Endothelial cell of umbilical vein (primary cell): Measurements from ENCODE around the gene POU6F2. TPM values are rescaled to one million over a fixed set of nuclear protein-coding genes. Genes with fewer than 3 reads are reported as not detected.

Experiments
- BruUV-seq: library from RNA; stranded (reverse); fragments of 400-500 nt; replicated peaks from 2 replicates; lab custom pipeline; 2021; lab: Mats Ljungman, UMichigan
- CTCF ChIA-PET: fragments of 300-600, 350-600 bp; sonication (Branson Sonifier 250); formaldehyde crosslinking; loops from one replicate; lab custom pipeline; 2021; ENCODE audit warnings: antibody characterized with exemption, inconsistent platforms; lab: Charles Lee
- POLR2A ChIA-PET: fragments of 300-600, 350-600 bp; sonication (Branson Sonifier 250); formaldehyde crosslinking; loops from one replicate; lab custom pipeline; 2021; ENCODE audit warnings: antibody characterized with exemption, inconsistent platforms; lab: Charles Lee
- DNase-seq: peaks from one replicate; pipeline ENCODE4 v3.0.0-alpha.2; 2011; ENCODE audit warnings: low read depth, low spot score
- FAIRE-seq: peaks from 2 replicates; lab custom pipeline; 2011; peaks lifted over from hg19 to GRCh38; lab: Jason Lieb, UNC
- H2AFZ ChIP-seq: 2 replicates; pipeline ENCODE4 v1.6.0; 2012; ENCODE audit warnings: low read depth, low read length, control low read depth, inconsistent platforms
- H3K27ac ChIP-seq: 2 replicates; pipeline ENCODE4 v1.5.1; 2011; ENCODE audit warnings: low read depth, mild to moderate bottlenecking, control low read depth, low read length, moderate library complexity; ENCODE audit not compliant: insufficient read depth
- H3K27me3 ChIP-seq, 2 experiments: 2 replicates each; pipeline versions ENCODE4 v1.6.0 to v1.6.1; 2011; ENCODE audit warnings: low read length in 2 of 2, mixed read lengths in 1 of 2; ENCODE audit not compliant: control insufficient read depth in 2 of 2, insufficient read depth in 2 of 2
- H3K36me3 ChIP-seq, 2 experiments: 2 replicates in 1 of 2; 3 replicates in 1 of 2; pipeline ENCODE4 v1.5.1; 2011; ENCODE audit warnings: low read length in 2 of 2, mild to moderate bottlenecking in 1 of 2, moderate library complexity in 1 of 2; ENCODE audit not compliant: control insufficient read depth in 2 of 2, insufficient read depth in 2 of 2; ENCODE audit errors: extremely low read depth in 1 of 2
- H3K4me1 ChIP-seq: 3 replicates; pipeline ENCODE4 v1.5.1; 2011; ENCODE audit warnings: mild to moderate bottlenecking, low read length; ENCODE audit not compliant: control insufficient read depth, insufficient read depth; ENCODE audit errors: extremely low read depth
- H3K4me2 ChIP-seq: 2 replicates; pipeline ENCODE4 v1.6.1; 2011; ENCODE audit warnings: low read length, control low read depth, mixed read lengths; ENCODE audit not compliant: insufficient read depth
- H3K4me3 ChIP-seq, 3 experiments: fragments of 200-600 bp in 1 of 3; sonication (generic), shearing (Covaris generic) in 1 of 3; replicated peaks in 1 of 3; 2 replicates each; pipeline ENCODE4 v1.5.1; 2011 to 2016; ENCODE audit warnings: control low read depth in 3 of 3, low read length in 3 of 3, mild to moderate bottlenecking in 2 of 3, inconsistent platforms in 1 of 3, low read depth in 1 of 3, moderate library complexity in 1 of 3; ENCODE audit not compliant: insufficient read depth in 1 of 3
- H3K79me2 ChIP-seq: 2 replicates; pipeline ENCODE4 v1.6.0; 2012; ENCODE audit warnings: low read length, inconsistent platforms; ENCODE audit not compliant: control insufficient read depth, insufficient read depth
- H3K9ac ChIP-seq: replicated peaks from 2 replicates; pipeline ENCODE3; 2011; ENCODE audit warnings: low read length, control low read depth; ENCODE audit not compliant: insufficient read depth; ENCODE audit errors: extremely low read depth
- H3K9me1 ChIP-seq: replicated peaks from 3 replicates; pipeline ENCODE4 v1.6.0; 2011; ENCODE audit warnings: mild to moderate bottlenecking, low read length; ENCODE audit not compliant: control insufficient read depth, insufficient read depth; ENCODE audit errors: extremely low read depth
- H3K9me3 ChIP-seq: replicated peaks from 2 replicates; pipeline ENCODE4 v1.5.1; 2012; ENCODE audit warnings: low read length, inconsistent platforms; ENCODE audit not compliant: control insufficient read depth, insufficient read depth
- H4K20me1 ChIP-seq: replicated peaks from 2 replicates; pipeline ENCODE3; 2011; ENCODE audit warnings: mild to moderate bottlenecking, low read length; ENCODE audit not compliant: control insufficient read depth, insufficient read depth; ENCODE audit errors: extremely low read depth
- EZH2 ChIP-seq: IDR thresholded peaks from 2 replicates; pipeline ENCODE4 v1.6.1; 2012; ENCODE audit warnings: borderline replicate concordance, low read depth, mild to moderate bottlenecking, moderate library complexity, low read length, inconsistent platforms; ENCODE audit not compliant: severe bottlenecking
- FOS ChIP-seq: IDR thresholded peaks from 2 replicates; pipeline ENCODE4 v1.6.1; 2011; ENCODE audit warnings: mild to moderate bottlenecking, low read length, moderate library complexity, borderline replicate concordance; ENCODE audit not compliant: insufficient read depth
- GATA2 ChIP-seq: IDR thresholded peaks from 2 replicates; pipeline ENCODE4 v1.7.0; 2011; ENCODE audit warnings: low read depth, mild to moderate bottlenecking, moderate library complexity, mixed read lengths, low read length; ENCODE audit not compliant: insufficient read length, insufficient read depth
- JUN ChIP-seq: IDR thresholded peaks from 2 replicates; pipeline ENCODE4 v1.6.1; 2011; ENCODE audit warnings: borderline replicate concordance, low read depth; ENCODE audit not compliant: insufficient read length, insufficient read depth
- MAX ChIP-seq: IDR thresholded peaks from 2 replicates; pipeline ENCODE4 v1.6.1; 2011; ENCODE audit not compliant: insufficient read depth, insufficient read length
- MYC ChIP-seq: IDR thresholded peaks from one replicate; pipeline ENCODE4 v1.6.1; 2011; ENCODE audit warnings: mild to moderate bottlenecking, low read depth, low read length
- POLR2A ChIP-seq: IDR thresholded peaks from 2 replicates; pipeline ENCODE4 v1.6.1; 2012; ENCODE audit warnings: low read depth, mild to moderate bottlenecking, control low read depth, low read length
- POLR2AphosphoS5 ChIP-seq: IDR thresholded peaks from 2 replicates; pipeline ENCODE4 v1.6.1; 2012; ENCODE audit warnings: low read depth, mild to moderate bottlenecking, control low read depth, low read length, moderate library complexity; ENCODE audit not compliant: insufficient read depth
- dilution Hi-C: fragments of 300-500 bp; cut with MboI; formaldehyde crosslinking; loops from one replicate; pipeline ENCODE4 v1.15.0; 2019; ENCODE audit warnings: low sequenced_read_pairs; ENCODE audit not compliant: extremely low pct_ligation_motif_present
- intact Hi-C: fragments of 100-400 bp; cut with micrococcal nuclease; formaldehyde crosslinking; loops from one replicate; pipeline ENCODE4 v1.10.0; 2022
- polyA plus RNA-seq, 4 experiments: library from polyadenylated mRNA; depleted of rRNA in 3 of 4; stranded (reverse) in 3 of 4; unstranded in 1 of 4; fragments of >200 nt; gene quantifications; 2 replicates each; pipeline versions ENCODE4 v1.2.1 to v1.2.3, GENCODE V29; 2011 to 2012; ENCODE audit warnings: missing spikeins in 1 of 4
- total RNA-seq: library from RNA; stranded (reverse); gene quantifications from 2 replicates; pipeline ENCODE4 v1.2.3, GENCODE V29; 2021
- TF ChIP-seq, protein P1 (sequence below), 2 donors: IDR thresholded peaks; 1 replicate in 1 of 2; 2 replicates in 1 of 2; pipeline ENCODE4 v1.5.1; 2011; ENCODE audit warnings: low read length in 2 of 2, mild to moderate bottlenecking in 2 of 2, moderate library complexity in 2 of 2, control low read depth in 1 of 2, inconsistent platforms in 1 of 2, low read depth in 1 of 2; ENCODE audit not compliant: insufficient read depth in 1 of 2; ENCODE audit errors: extremely low read depth in 1 of 2

Gene POU6F2
- total and polyA plus RNA-seq, 2 donors (not counting 3 experiments of a cell fraction or from before 2014, with no cell fraction given): 0.29 TPM; not detected in 1

GRCh38 chr7:39145935-39146334 lies 168.2 kb downstream of the POU6F2 start:
- no peaks in the 10 kb centered on the region for H3K4me1 ChIP-seq
- H4K20me1 ChIP-seq: no peaks in the 10 kb centered on the region
- H3K9me3 ChIP-seq: no peaks in the 10 kb centered on the region
- DNase-seq (no peak), FAIRE-seq (no peak)
- no peak overlapping the region for H3K4me2 ChIP-seq
- dilution Hi-C loops: no loop called here
- TF ChIP-seq MAX: no peak
- TF ChIP-seq JUN: no peak
- no peak for TF ChIP-seq FOS
- TF ChIP-seq, protein P1, sequence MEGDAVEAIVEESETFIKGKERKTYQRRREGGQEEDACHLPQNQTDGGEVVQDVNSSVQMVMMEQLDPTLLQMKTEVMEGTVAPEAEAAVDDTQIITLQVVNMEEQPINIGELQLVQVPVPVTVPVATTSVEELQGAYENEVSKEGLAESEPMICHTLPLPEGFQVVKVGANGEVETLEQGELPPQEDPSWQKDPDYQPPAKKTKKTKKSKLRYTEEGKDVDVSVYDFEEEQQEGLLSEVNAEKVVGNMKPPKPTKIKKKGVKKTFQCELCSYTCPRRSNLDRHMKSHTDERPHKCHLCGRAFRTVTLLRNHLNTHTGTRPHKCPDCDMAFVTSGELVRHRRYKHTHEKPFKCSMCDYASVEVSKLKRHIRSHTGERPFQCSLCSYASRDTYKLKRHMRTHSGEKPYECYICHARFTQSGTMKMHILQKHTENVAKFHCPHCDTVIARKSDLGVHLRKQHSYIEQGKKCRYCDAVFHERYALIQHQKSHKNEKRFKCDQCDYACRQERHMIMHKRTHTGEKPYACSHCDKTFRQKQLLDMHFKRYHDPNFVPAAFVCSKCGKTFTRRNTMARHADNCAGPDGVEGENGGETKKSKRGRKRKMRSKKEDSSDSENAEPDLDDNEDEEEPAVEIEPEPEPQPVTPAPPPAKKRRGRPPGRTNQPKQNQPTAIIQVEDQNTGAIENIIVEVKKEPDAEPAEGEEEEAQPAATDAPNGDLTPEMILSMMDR (IDR thresholded peaks at IDR 0.05; ENCODE audit: extremely low read depth in 1 of 2, insufficient read depth in 1 of 2, low read depth in 1 of 2, low read length in 2 of 2): no peak
- no peak for TF ChIP-seq MYC
- no peak for TF ChIP-seq GATA2
- no peak for TF ChIP-seq POLR2AphosphoS5
- no peak for TF ChIP-seq EZH2
- TF ChIP-seq POLR2A: no peak
- H3K27ac ChIP-seq: no peak overlapping the region
- intact Hi-C loops: no loop called here
- no peaks in the 10 kb centered on the region for H3K9me1 ChIP-seq
- no peaks in the 10 kb centered on the region for H3K79me2 ChIP-seq
- H3K27me3 ChIP-seq: no peaks in the 10 kb centered on the region
- no peaks in the 10 kb centered on the region for H3K36me3 ChIP-seq
- H3K4me3 ChIP-seq: no peak overlapping the region
- H2AFZ ChIP-seq: no peak overlapping the region
- POLR2A ChIA-PET: no interaction called here
- no peak overlapping the region for H3K9ac ChIP-seq
- CTCF ChIA-PET: no interaction called here
- BruUV-seq: no TSS peak
